ENCODE data around the gene ZSWIM4.

ZSWIM4 gene

GRCh38 chr19:13808856-13809255 is 13.6 kb downstream of the ZSWIM4 start:
- TF ChIP-seq CTCF (IDR thresholded peaks at IDR 0.05; ENCODE audit: insufficient read depth, low read depth, low read length, missing control alignments) = no peak
- no peak for DNase-seq (ENCODE audit: low read depth)
- H3K4me3 ChIP-seq (ENCODE audit: low read depth, low read length) = no peak overlapping the region

- no peak for TF ChIP-seq CTCF (IDR thresholded peaks at IDR 0.05; ENCODE audit: insufficient read depth, low read depth, low read length, missing control alignments)
- no peak for DNase-seq (ENCODE audit: low read depth)
- H3K4me3 ChIP-seq (ENCODE audit: low read depth, low read length) = no peak overlapping the region
These were observed 17.3 kb downstream of the ZSWIM4 start for GRCh38 chr19:13812544-13812943.

GRCh38 chr19:13813147-13813546 is 17.9 kb downstream of the ZSWIM4 start:
- no peak for DNase-seq (ENCODE audit: low read depth)
- no peak for TF ChIP-seq CTCF (IDR thresholded peaks at IDR 0.05; ENCODE audit: insufficient read depth, low read depth, low read length, missing control alignments)
- H3K4me3 ChIP-seq (ENCODE audit: low read depth, low read length) = no peak overlapping the region

GRCh38 chr19:13814550-13814949 is 19.3 kb downstream of the ZSWIM4 start:
- no peak for TF ChIP-seq CTCF (IDR thresholded peaks at IDR 0.05; ENCODE audit: insufficient read depth, low read depth, low read length, missing control alignments)
- H3K4me3 ChIP-seq (ENCODE audit: low read depth, low read length) = no peak overlapping the region
- DNase-seq (ENCODE audit: low read depth) = no peak

- no peak for DNase-seq (ENCODE audit: low read depth)
- H3K4me3 ChIP-seq (ENCODE audit: low read depth, low read length) = no peak overlapping the region
- TF ChIP-seq CTCF (IDR thresholded peaks at IDR 0.05; ENCODE audit: insufficient read depth, low read depth, low read length, missing control alignments) = no peak
These were observed 21.9 kb downstream of the ZSWIM4 start for GRCh38 chr19:13817018-13817614.

GRCh38 chr19:13817615-13818371 is 22.6 kb downstream of the ZSWIM4 start:
- H3K4me3 ChIP-seq (ENCODE audit: low read depth, low read length) = no peak overlapping the region
- TF ChIP-seq CTCF (IDR thresholded peaks at IDR 0.05; ENCODE audit: insufficient read depth, low read depth, low read length, missing control alignments) = no peak
- DNase-seq (ENCODE audit: low read depth) = no peak

Data from GM12865 (cell line).